ENCODE results near the gene NKX2-3.

NKX2-3 gene

GRCh38 chr10:99526861-99527504 lies 5.8 kb upstream of the NKX2-3 start:
- no peak for DNase-seq (ENCODE audit: low read depth, low spot score)

- DNase-seq (ENCODE audit: low read depth, low spot score) = no peak
Observed at GRCh38 chr10:99527526-99528493, 4.9 kb upstream of the NKX2-3 start.

GRCh38 chr10:99528494-99529441 lies 4.0 kb upstream of the NKX2-3 start:
- no peak for DNase-seq (ENCODE audit: low read depth, low spot score)

- DNase-seq (ENCODE audit: low read depth, low spot score) = no peak
Observed at GRCh38 chr10:99529591-99530107, 3.1 kb upstream of the NKX2-3 start.

GRCh38 chr10:99530108-99531025 lies 2.4 kb upstream of the NKX2-3 start:
- no peak for DNase-seq (ENCODE audit: low read depth, low spot score)

- DNase-seq (ENCODE audit: low read depth, low spot score) = no peak
Observed at GRCh38 chr10:99531026-99531695, 1.6 kb upstream of the NKX2-3 start.

- DNase-seq (ENCODE audit: low read depth, low spot score) = no peak
Observed at GRCh38 chr10:99531696-99532593, 797 bp upstream of the NKX2-3 start.

GRCh38 chr10:99533496-99534449 lies 1.0 kb downstream of the NKX2-3 start:
- no peak for DNase-seq (ENCODE audit: low read depth, low spot score)

- no peak for DNase-seq (ENCODE audit: low read depth, low spot score)
Observed at GRCh38 chr10:99534450-99534938, 1.8 kb downstream of the NKX2-3 start.

- no peak for DNase-seq (ENCODE audit: low read depth, low spot score)
Observed at GRCh38 chr10:99534939-99535763, 2.4 kb downstream of the NKX2-3 start.

- DNase-seq (ENCODE audit: low read depth, low spot score) = no peak
Observed at GRCh38 chr10:99535764-99536337, 3.1 kb downstream of the NKX2-3 start.

GRCh38 chr10:99536338-99537085 lies 3.8 kb downstream of the NKX2-3 start:
- DNase-seq (ENCODE audit: low read depth, low spot score) = no peak

- DNase-seq (ENCODE audit: low read depth, low spot score) = no peak
Observed at GRCh38 chr10:99537086-99537988, 4.6 kb downstream of the NKX2-3 start.

All from activated CD4-positive, CD25-positive, alpha-beta regulatory T cell treated with anti-CD3 and anti-CD28 coated beads, Interleukin-2, amount 50 U/mL, for 16 hours (primary cell).